ENCODE results near the gene RBM22.
"Not testable (repeated sequence)": the region's sequence is repeated elsewhere in the genome, so short reads cannot be mapped to it uniquely, and the experiment has no call there.

The RBM22 gene

DNA sequence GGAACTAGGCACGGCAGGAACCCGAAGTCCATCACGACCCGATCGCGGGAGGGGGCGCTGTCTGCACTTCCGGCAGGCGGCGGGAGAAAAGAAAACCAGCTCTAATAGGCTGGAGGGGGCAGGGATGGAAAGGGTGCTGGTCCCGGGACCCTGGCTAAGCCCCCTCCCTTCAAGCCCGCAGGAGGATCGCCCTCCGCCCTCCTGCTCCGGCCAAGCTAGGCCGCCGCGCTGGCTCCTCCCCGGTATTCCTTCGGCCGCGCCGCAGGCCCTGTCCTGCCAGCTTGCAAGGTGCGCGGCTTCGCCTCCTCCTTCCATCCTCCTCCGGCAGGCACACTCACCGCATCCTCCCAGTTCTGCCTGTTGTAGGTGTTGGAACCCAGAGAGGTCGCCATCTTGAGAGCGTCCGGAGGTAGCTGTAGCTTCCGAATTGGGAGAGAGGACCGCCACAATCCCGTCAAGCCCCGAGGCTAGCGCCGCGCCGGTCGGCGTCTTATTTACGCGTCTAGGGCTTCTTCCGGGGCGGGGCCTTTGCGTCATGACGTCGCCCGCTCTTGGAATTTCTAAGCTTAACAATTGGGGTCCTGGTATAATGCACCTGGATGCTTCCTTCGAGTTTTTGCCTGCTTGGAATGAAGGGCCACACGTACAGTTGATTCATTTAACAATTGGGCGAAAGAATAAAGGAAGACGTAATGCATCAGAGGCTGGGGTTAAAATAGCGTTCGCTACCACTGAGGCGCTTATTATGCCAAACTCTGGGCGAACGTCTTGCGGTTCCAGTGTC is at the start of gene RBM22:
TSS of gene RBM22 (minus strand) at position 469 of the 784 bp plus-strand sequence. CDS start at position 392, 77 bp downstream.
- DNase-seq (ENCODE audit: low read depth) = peak; percentile 84

DNA sequence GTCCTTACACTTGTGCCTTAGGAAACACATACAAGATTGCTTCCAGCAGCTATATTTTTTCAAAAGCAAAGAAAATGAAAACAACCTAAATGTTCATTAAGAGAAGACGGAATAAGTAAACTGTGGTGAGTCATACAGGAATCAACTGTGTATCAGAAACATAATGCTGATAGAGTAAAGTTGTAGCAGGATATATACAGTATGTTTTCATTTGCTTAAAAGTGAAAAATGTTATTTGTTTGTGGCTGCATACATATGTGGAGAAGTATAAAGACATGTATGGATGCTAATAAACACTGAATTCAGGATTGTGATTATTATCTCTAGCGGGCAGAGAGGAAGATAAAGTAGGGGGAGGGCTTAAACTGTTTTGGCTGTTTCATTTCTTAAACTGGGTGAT is 49.6 kb upstream of the RBM22 start:
- no peak for DNase-seq (ENCODE audit: low read depth)

DNA sequence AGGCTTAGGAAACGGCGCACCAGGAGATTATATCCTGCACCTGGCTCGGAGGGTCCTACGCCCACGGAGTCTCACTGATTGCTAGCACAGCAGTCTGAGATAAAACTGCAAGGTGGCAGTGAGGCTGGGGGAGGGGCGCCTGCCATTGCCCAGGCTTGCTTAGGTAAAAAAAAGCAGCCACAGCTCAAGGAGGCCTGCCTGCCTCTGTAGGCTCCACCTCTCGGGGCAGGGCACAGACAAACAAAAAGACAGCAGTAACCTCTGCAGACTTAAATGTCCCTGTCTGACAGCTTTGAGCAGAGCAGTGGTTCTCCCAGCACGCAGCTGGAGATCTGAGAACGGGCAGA is 42.3 kb upstream of the RBM22 start:
- not testable (repeated sequence) for DNase-seq (ENCODE audit: low read depth)

DNA sequence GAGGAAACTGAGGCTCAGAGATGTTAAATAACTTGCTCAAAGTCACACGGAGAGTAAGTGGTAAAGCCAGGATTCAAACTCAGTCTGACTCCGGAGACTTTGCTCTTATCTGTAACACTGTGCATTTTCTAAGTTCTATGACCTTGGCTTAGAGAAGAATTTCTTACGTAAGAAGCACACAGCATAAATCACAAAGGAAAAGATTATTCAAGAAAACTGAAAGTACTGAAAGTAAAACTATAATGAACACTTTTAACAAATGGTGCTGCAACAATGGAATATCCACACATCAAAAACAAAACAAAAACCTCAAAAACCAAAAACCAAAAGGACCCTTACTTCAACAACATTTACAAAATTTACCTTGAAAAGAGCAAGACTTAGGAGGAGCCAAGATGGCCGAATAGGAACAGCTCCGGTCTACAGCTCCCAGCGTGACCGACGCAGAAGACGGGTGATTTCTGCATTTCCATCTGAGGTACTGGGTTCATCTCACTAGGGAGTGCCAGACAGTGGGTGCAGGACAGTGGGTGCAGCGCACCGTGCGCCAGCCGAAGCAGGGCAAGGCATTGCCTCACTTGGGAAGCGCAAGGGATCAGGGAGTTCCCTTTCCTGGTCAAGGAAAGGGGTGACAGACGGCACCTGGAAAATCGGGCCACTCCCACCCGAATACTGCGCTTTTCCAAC is 41.7 kb upstream of the RBM22 start:
- not testable (repeated sequence) for DNase-seq (ENCODE audit: low read depth)

DNA sequence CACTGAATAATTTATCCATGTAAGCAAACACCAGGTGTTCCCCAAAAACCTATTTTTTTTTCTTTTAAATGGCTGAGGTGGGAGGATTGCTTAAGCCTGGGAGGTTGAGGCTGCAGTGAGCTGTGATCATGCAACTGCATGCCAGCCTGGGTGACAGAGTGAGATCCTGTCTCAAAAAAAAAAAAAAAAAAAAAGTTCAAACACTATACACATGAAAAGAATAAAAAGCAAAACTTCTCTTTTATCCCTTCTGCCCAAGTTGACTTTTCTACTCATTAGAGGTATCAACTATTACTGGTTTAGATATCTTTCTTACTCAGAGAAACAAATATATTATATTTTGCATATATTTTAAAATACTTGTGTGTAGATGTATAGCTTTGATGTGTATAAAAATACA is 40.1 kb upstream of the RBM22 start:
- no peak for DNase-seq (ENCODE audit: low read depth)

DNA sequence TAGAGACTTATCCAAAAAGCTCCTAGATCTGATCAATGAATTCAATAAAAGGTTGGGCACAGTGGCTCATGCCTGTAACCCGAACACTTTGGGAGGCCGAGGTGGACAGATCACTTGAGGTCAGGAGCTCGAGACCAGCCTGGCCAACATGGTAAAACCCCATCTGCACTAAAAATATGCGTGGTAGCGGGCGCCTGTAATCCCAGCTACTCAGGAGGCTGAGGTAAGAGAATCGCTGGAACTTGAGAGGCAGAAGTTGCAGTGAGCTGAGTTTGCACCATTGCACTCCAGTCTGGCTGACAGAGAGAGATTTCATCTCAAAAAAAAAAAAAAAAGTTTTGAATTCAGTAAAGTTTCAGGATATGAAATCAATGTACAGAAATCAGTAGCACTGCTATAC is 38.0 kb upstream of the RBM22 start:
- no peak for DNase-seq (ENCODE audit: low read depth)

DNA sequence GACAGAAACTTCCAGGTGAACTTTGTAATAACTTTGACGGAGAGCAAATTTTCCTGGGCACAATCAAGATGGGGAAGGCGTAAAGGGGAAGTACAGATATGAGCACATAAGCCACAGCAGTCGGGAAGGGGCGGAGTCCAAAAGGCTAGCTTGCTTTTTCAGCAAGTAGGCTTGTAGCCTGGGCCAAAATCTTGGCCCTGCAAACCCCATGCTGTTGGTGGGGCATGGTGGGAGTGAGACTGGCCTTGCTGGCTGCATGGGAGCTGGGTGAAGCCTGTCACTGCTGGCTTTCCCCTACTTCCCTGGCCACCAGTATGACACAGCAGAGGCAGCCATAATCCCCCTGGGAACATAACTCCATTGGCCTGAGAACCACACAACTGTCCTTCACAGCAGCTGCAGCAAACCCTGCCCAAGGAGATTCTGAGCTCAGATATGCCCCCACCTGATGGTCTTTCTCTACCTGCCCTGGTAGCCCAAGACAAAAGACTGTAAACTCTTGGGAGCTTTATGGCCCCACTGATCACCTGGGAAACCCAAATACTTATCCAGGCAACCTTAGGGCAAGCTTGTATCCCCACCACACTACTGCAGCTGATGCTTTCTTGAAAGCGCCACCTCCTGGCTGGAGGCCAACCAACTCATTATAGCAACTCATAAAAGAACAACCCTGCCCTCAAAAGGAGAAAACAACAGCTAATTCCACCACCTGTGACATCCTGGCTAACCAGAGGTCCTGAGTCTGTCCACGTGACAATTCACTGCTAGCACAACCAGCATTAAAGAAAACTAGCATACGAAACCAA is 33.9 kb upstream of the RBM22 start:
- DNase-seq (ENCODE audit: low read depth) = no peak

DNA sequence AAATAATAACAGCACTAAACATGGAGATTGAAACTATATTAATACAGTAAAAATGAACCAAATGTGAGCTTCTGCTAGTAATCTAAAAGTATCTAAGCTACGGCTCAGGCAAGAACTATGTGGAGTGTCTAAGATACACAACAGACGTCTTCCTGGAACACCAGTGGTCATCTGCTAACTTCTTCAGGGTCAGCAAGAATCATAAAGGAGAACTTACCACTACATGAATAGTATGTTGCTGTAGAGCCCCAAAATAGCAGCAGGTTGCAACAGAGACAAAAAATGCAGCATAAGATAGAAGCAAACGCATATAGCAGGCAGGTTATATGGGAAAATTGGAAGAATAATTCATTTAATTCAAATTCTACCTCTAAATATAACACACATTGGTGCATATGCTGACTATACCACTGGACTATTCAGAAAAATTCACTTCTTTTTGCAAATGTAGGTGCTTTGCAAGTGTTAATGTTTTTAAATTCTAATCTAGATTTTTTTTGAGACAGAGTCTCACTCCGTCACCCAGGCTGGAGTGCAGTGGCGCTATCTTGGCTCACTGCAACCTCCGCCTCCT is 30.9 kb upstream of the RBM22 start:
- no peak for DNase-seq (ENCODE audit: low read depth)

DNA sequence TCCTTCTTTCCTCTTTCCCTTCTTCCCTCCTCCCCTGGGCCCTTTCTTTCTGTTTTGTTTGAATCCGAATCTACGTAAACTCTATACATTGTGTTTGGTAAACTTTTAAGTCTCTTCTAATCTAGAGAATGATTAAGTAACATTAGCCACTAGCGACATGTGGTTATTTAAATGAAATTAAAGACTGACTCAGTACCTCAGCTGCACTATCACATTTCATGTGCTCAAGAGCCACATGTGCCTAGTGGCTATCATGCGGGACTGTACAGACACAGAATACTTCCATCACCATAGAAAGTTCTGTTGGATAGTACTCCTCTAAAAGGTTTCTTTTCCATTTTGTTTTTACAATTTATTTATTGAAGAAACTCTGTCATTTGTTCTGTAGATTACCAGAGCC is 29.0 kb upstream of the RBM22 start:
- DNase-seq (ENCODE audit: low read depth) = no peak

DNA sequence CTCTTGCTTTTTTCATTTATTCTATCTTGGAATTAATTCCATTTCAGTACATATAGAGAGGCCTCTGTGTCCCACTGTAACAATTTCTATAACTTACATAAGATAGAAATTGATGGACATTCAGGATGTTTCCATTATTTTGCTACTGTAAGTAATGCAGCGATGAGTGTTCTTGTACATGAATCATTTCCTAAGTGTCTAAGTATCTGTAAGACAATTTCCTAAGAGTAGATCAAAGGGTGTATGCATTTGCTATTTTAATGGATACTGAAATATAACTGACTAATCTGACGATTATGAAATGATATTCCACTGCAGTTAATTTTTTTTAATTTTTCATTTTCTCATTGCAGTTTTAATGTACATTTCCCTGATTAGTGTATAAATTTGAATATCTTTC is 23.0 kb upstream of the RBM22 start:
- no peak for DNase-seq (ENCODE audit: low read depth)

DNA sequence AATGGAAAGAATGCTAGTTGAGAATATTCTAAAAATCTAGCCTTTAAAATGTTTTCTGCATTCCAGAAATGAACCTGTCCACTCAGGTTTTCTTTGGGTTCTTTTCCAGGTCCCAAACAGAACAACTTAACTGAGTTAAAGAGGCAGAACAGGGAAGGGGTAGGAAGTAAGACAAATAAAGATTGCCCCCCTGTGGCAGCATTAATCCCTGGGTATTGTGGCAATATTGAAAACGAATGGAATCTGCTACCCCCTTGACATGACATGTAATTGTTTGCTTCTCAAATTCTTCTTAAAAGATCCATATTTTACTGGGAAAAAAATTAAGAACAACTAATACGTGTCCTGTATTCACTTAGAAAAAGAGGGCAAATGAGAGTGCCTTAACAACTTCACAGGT is 9.3 kb upstream of the RBM22 start:
- no peak for DNase-seq (ENCODE audit: low read depth)

DNA sequence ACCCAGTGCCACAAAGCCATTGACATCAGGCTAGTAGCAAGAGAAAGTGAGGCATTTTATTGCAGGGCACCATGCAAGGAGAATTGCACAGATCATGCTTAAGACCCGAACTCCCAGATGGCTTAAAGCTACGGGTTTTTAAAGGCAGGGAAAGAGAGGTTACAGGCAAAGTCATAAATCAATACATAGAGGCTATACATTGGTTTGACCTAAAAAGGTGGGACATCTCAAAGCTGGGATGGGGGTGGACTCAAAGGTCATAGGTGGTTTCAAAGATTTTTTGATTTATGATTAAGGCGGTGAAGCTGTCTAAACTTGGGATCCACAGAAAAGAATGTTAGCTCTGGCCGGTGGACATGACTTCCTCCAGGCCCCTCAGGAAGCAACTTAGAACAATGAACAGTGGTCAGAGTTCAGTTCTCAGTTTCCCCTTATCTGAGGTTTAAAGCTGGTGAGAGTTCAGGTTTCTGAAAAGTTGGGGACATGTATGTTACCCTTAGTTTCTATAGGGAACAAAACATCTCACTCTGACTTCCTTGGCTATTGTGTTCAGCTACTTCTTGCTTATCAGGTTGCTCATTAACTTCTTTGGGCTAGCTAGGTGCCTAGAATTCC is 6.0 kb upstream of the RBM22 start:
- DNase-seq (ENCODE audit: low read depth) = no peak

DNA sequence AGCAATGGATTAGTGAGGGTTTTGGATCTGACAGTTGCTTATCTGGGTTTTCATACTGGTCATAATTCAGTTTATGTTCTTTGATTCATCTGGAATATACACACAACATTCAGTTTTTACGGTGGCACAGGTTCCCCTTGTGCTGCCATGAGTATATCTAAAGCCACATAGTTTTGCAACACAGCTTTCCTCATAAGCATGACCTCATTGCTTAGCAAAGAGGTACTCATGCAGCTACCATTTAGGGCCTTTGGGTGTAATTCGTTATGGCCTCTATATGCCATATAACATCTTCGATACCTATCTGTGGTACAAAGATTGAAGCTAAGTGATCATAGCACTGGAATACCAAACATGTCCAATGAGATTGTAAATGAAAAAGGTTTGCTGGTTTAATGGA is 2.9 kb upstream of the RBM22 start:
- no peak for DNase-seq (ENCODE audit: low read depth)

DNA sequence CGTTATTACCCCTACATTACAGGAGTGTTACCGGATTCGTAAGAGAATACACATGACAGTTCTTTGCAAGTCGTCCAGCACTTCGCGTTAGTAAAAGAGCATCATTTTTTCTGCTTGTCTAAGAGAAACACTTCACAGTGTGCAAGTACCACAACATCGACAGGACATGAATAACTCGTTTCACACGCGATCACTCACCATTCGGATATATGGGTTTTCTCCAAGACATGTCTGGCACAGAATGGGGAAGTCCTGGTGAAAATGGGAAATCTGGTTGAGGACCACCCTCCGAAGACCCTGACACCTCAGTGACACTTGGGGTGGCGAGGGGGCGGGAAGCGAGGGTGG is 642 bp downstream of the RBM22 start:
- DNase-seq (ENCODE audit: low read depth) = no peak

DNA sequence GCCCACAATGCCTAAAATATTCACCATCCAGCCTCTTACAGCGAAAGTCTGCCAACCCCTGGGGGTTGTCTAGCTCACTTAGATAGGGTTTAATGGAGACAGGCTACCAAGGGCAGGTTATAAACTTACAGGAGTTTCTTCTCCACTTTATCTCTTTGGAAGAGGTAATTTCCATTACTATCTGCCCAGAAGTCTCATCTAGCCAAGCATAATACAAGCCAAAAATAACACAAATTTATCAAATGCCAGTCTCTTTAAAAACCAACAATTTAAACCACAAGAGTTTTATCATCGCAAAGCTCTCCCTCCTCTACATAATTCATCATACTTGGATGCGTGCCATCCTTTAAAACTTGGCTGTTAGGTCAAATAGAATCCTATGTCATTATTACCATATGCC is 6.2 kb downstream of the RBM22 start:
- DNase-seq (ENCODE audit: low read depth) = no peak

DNA sequence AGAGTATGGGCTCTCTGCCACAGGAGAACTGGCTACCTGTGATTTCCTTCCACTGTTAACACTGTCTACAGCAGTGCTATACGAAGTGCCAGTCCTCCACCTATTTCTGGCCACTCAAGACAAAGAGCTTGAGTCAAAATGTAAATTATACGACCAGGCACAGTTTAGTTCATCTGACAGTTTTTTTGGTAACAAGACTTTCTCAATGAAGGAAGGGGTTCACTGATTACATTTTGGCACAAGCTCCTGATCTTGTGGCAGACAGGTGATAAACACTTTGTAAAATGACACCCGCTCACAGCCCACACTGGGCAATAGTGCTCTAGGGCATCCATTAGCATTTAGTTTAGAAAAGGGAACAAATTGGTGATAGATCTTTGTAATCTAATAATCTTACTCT is 8.6 kb downstream of the RBM22 start:
- DNase-seq (ENCODE audit: low read depth) = no peak

DNA sequence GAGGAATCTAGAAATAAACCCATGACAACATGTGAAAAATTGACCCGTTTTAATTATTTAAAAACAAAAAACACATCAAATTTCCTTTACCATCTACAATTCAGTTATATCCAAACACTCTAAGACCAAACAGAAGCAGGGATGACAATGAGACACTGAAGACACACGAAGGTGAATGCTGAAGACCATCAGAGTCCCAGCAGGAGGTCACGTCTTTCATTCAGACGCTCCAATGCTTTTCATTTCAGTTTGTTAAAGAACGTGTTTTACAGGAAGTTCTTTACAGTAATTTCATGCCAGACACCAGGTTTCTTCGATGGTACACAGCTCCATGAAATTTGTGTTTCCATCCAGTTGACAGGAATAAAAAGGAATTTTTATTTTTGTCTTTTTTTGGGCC is 10.1 kb downstream of the RBM22 start:
- no peak for DNase-seq (ENCODE audit: low read depth)

DNA sequence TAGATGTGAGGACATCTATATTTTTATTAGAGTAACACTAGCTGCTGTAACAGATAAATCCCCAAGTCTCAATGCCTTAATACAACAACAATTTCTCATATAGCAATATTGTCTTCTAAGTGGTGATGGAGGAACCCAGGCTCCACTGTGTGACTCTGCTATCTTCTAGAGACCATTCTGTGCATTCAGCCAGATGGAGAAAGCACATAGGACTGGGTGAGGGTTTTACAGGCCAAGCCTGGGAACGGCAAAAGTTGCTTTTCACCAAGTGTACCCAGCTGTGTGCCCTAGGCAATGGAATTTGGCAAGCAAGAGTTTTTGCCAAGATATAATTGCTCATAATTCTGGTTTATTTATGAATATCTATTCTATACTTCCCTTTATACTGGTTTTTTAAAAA is 11.7 kb downstream of the RBM22 start:
- no peak for DNase-seq (ENCODE audit: low read depth)

DNA sequence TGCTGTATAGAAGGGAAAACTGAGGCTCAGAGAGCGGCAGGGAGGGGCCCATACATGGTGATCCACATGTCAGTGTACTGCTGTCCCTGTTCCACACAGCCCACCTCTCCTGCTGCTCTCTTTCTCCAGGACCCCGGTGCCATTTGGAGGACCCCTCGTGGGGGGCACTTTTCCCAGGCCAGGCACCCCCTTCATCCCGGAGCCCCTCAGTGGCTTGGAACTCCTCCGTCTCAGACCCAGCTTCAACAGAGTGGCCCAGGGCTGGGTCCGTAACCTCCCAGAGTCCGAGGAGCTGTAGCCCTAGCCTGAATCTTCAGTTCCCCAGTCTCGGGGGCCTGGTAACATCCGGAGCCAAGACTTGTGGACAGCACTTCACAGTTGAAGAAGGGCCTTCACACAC is 24.3 kb downstream of the RBM22 start:
- no peak for DNase-seq (ENCODE audit: low read depth)

DNA sequence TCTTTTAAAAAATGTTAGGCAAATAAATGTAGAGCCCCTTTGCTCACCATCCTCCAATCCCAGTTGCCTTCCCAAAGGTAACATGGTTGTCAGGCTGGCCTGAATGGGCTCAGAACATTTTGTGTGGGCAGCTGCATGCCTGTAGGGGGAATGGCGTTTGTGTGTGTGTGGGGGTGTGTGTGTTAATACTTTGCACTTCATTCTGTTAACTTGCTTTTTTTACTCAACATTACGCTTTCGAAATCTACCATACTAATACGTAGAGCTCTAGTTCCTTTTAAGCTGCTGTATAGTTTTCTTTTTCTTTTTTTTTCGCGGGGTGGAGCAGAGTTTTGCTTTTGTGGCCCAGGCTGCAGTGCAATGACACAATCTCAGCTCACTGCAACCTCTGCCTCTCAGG is 25.8 kb downstream of the RBM22 start:
- DNase-seq (ENCODE audit: low read depth) = no peak

DNA sequence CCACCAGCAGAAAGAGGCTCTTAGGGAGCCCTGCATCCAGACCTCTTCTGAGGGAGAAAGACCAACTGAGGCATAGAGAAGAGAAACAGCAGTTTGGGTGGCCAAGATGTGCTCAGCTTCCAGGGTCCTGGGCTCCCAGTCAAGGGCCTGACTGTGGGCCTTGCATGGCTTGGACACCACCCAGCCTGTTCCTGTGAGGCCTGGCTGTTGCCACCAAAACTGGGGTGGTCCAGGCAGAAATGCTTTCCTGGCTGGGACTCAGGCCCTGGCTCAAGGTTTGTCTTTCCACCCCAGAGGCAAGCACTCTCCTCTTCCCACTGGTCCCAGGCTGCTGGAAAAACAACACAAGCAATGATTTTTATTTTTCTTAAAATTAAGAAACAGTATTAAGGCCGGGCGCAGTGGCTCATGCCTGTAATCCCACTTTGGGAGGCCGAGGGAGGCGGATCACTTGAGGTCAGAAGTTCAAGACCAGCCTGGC is 26.5 kb downstream of the RBM22 start:
- no peak for DNase-seq (ENCODE audit: low read depth)

DNA sequence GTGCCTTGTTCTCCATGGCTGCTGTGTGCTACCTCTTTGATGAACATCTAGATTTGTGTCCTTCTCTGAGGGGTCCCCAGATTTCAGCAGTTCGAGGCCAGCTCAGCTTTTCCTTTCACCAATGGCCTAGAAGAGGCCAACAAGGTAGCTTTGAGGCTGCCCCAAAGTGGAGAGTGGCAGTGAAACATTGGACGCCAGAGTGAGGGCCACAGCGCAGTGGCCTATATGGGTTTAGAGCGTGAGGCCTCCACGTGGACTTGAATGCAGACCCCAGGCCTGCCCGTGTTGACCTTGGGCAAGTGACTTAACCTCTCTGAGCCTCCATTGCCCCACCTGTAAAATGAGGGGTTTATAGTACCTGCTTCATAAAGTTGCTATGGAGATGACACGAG is 28.0 kb downstream of the RBM22 start:
- DNase-seq (ENCODE audit: low read depth) = no peak

Data from activated T-helper 1 cell treated with Interleukin-2 at 50 U/mL for 16 hours (primary cell).